AG04449 (cell line): Measurements from ENCODE around the gene SESN3.
A peak's percentile ranks its signal among the peaks of the same experiment; 100 is the strongest.

ENCODE experiments used
- CTCF ChIA-PET: fragments of 350-600 bp; formaldehyde crosslinking; extraction: SDS; loops from one replicate; lab custom pipeline; 2021; ENCODE audit warnings: antibody characterized with exemption; lab: Yijun Ruan, JAX
- POLR2A ChIA-PET: fragments of 400-600, 350-600 bp; formaldehyde crosslinking; extraction: SDS; loops from one replicate; lab custom pipeline; 2020; ENCODE audit warnings: antibody characterized with exemption, inconsistent platforms; lab: Yijun Ruan, JAX
- DNase-seq: peaks from one replicate; pipeline ENCODE4 v3.0.0-alpha.2; 2010; ENCODE audit warnings: low read depth, low spot score
- H3K4me3 ChIP-seq: 2 replicates; pipeline ENCODE4 v1.5.1; 2011; ENCODE audit warnings: low read depth, mild to moderate bottlenecking, control low read depth, low read length
- TF ChIP-seq, protein P1 (sequence below): IDR thresholded peaks from one replicate; pipeline ENCODE4 v1.5.1; 2011; ENCODE audit warnings: mild to moderate bottlenecking, moderate library complexity, low read length, control low read depth, inconsistent platforms; ENCODE audit not compliant: insufficient read depth; ENCODE audit errors: missing control alignments

Gene SESN3

DNA sequence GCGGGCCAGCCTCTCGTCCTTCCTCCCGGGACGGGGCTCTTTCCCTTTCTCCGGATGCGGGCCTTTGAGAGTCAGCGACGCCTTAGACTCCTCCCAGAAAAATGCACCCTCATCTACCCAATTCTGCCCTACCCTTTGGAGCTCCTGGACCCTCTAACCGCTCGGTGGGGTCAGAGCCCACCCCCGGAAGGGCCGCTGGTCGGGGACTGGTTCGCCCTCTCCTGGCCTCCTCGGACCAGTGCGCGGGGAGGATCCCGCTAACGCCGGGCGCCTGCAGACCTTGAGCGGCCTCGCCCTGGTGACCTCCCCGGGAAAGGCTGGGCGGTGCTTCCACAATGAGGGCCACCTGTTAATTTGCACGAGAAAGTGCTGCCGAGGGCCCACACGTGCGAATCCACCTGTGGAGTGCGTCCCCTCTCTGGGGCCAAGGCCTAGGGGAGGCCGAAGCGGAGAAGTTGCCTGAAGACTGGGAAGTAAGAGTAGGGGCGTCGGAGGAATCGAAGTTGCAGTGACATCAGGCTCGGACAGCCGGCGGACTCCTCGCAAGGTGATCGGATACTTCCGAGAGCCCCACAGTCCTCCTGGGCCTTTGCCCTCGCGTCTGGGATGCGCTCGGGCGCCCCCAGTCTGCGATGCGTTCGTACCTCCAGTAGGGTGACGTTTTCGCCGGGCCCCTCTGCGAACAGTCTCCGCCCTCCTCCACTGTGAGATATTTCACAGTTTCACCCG is 79.9 kb downstream of the SESN3 start:
- no peak for DNase-seq
- TF ChIP-seq, protein P1, sequence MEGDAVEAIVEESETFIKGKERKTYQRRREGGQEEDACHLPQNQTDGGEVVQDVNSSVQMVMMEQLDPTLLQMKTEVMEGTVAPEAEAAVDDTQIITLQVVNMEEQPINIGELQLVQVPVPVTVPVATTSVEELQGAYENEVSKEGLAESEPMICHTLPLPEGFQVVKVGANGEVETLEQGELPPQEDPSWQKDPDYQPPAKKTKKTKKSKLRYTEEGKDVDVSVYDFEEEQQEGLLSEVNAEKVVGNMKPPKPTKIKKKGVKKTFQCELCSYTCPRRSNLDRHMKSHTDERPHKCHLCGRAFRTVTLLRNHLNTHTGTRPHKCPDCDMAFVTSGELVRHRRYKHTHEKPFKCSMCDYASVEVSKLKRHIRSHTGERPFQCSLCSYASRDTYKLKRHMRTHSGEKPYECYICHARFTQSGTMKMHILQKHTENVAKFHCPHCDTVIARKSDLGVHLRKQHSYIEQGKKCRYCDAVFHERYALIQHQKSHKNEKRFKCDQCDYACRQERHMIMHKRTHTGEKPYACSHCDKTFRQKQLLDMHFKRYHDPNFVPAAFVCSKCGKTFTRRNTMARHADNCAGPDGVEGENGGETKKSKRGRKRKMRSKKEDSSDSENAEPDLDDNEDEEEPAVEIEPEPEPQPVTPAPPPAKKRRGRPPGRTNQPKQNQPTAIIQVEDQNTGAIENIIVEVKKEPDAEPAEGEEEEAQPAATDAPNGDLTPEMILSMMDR: peak; percentile 85
- ChIA-PET POLR2A (interaction anchor here (0.7 to 1.0 kb wide), 2 partner anchors 84 to 552 kb away, joined by 3 to 4 read pairs; no protein-coding TSS in a partner anchor), CTCF (interaction anchor here (0.6 to 22.2 kb wide), 34 partner anchors 9 to 1275 kb away, joined by 3 to 581 read pairs (median 4); partner anchors contain the start of genes CEP57, ENDOD1, FAM76B and SRSF8)
- peak overlapping the region; percentile 58 for H3K4me3 ChIP-seq

DNA sequence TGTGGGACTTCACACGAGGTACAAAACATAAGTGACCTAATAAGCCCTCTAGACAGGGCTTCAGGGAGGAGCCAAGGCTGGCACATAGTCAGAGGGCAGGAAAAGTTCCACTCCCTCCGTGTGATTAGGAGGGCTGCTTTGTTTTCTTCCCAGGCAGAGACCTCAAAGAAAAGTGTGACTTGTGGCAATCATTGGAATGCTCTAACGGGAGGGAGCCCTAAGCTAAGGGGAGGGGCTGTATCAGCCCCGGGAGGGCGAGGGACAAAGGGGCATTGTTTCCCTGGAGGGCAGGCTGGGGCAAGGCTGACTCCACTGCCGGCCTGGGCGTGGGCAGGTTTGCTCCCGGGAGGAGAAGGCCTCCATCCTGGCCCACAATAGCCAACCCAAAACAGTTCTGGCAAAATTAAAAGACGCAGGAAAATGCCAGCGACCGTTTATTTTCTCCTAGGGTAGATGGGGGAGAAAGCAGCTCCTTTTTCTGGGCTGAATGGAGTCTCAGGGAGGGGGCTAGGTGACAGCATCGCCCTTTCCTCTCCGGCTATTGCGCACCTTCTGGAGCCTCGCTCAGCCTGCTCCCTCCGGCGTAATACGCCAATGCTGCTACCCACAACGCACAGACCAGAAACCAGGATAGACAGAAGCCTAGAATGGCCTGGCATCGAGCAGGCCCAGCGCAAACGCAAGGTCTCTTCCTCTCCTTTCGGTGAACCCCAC is 81.2 kb downstream of the SESN3 start:
- DNase-seq: no peak
- TF ChIP-seq, protein P1: no peak
- no peak overlapping the region for H3K4me3 ChIP-seq
- CTCF ChIA-PET: interaction anchor here (0.8 to 22.2 kb wide), 15 partner anchors 8 to 1276 kb away, joined by 3 to 581 read pairs (median 4); partner anchors contain the start of genes ENDOD1 and SRSF8
- POLR2A ChIA-PET: no interaction called here

DNA sequence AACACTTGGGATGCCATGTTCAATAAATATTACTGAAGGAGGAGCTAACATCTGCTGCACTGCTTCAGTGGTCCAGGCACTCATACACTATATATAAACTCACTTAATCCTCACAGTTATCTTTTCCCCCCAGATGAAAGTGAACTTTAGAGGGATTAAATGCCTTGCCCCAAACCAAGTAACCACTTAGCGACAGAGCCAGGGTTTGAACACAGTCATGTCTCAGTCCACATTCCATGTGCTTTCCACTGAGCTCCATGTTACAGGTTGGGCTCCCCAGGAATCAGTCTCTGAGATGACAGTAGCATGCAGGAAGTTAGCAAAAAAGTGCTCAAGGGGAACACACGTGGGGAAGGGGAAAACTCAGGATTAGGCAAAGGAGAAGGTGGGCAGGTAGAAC is 82.1 kb downstream of the SESN3 start:
- H3K4me3 ChIP-seq: no peak overlapping the region
- CTCF ChIA-PET: interaction anchor here (1.0 to 22.2 kb wide), 11 partner anchors 10 to 1277 kb away, joined by 3 to 581 read pairs (median 4); partner anchors contain the start of gene SRSF8
- TF ChIP-seq, protein P1: no peak
- DNase-seq: no peak
- POLR2A ChIA-PET: interaction anchor here (2.7 kb wide), 1 partner anchor 81 kb away, joined by 16 read pairs; the partner anchor contains the start of gene SRSF8

DNA sequence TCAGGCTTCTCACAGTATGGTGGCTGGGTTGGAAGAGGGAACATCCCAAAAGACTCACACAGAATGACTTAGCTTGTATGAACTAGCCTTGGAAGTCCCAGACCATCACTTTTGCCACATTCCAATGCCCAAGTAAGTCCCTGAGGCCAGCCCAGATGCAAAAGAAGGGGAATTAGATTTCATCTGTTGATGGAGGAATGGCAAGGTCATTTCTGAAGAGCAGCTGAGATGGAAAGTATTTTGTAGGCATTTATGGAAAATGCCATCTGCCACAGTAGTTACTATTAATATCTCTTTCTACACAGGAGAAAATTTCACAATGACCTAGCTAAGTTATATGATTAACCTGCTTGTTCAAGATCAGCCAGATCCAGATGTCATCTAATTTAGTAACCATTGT is 82.6 kb downstream of the SESN3 start:
- TF ChIP-seq, protein P1: no peak
- no peak for DNase-seq
- H3K4me3 ChIP-seq: no peak overlapping the region
- CTCF ChIA-PET: interaction anchor here (0.9 to 22.2 kb wide), 15 partner anchors 10 to 1278 kb away, joined by 3 to 581 read pairs (median 4); partner anchors contain the start of genes ENDOD1 and SRSF8
- POLR2A ChIA-PET: interaction anchor here (0.5 to 2.7 kb wide), 2 partner anchors 81 to 84 kb away, joined by 3 to 16 read pairs; partner anchors contain the start of gene SRSF8

DNA sequence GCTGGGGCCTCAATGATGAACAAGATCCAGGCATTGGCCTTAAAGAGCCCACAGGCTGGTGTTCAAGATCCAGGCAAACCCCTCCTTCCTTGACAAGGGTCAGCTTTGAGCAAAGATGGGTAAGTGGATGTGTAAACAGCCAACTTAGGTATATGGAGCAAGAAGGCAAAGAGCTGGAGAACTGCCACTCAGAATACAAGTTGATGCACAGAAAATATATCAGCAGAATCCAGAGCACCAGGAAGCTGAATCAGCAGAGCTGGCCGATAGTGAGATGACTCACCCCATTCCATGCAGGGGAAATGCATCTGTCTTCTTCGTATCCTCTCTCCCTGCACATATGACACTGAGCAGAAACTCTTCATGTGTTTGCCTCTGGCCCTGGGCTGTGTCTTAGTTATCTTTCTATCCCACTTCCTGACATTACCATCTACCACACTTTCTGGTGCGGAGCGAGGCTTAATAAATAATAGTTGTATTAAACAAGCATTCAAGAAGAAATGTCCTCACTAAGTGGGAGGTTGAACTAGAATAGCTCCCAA is 83.6 kb downstream of the SESN3 start:
- DNase-seq: peak; percentile 76
- POLR2A ChIA-PET: interaction anchor here (1.0 to 2.7 kb wide), 3 partner anchors 10 to 642 kb away, joined by 3 to 16 read pairs (median 4); partner anchors contain the start of genes FAM76B and SRSF8
- CTCF ChIA-PET: interaction anchor here (0.7 to 22.2 kb wide), 19 partner anchors 7 to 1279 kb away, joined by 3 to 581 read pairs (median 5); partner anchors contain the start of genes ENDOD1 and SRSF8
- TF ChIP-seq, protein P1: no peak
- H3K4me3 ChIP-seq: no peak overlapping the region
